GM23248 (cell line): ENCODE measurements around the gene TMIE. TPM values are rescaled to one million over a fixed set of nuclear protein-coding genes. Genes with fewer than 3 reads are reported as not detected.

Source experiments
- DNase-seq: peaks from one replicate; pipeline ENCODE4 v3.0.0-alpha.2; 2015
- H2AFZ ChIP-seq: fragments of 200-600 bp; sonication (generic); 2 replicates; pipeline ENCODE4 v1.6.1; 2016; ENCODE audit warnings: antibody characterized with exemption
- H3F3A ChIP-seq: fragments of 200-600 bp; sonication (generic); 2 replicates; pipeline ENCODE4 v1.6.1; 2016; ENCODE audit warnings: mild to moderate bottlenecking, antibody characterized with exemption, mixed run types; ENCODE audit not compliant: insufficient read depth
- H3K27ac ChIP-seq: fragments of 200-600 bp; sonication (generic); 2 replicates; pipeline ENCODE4 v1.5.1; 2016; ENCODE audit warnings: mild to moderate bottlenecking
- H3K27me3 ChIP-seq: fragments of 200-600 bp; sonication (generic); replicated peaks from 2 replicates; pipeline ENCODE4 v1.6.1; 2016; ENCODE audit warnings: mild to moderate bottlenecking; ENCODE audit not compliant: insufficient read depth
- H3K36me3 ChIP-seq: fragments of 200-600 bp; sonication (generic); 2 replicates; pipeline ENCODE4 v1.6.1; 2016; ENCODE audit warnings: low read depth, mild to moderate bottlenecking
- H3K4me1 ChIP-seq: fragments of 200-600 bp; sonication (generic); 2 replicates; pipeline ENCODE4 v1.6.1; 2016; ENCODE audit warnings: mild to moderate bottlenecking; ENCODE audit not compliant: insufficient read depth
- H3K4me2 ChIP-seq: fragments of 200-600 bp; sonication (generic); one replicate; pipeline ENCODE4 v1.6.1; 2016; ENCODE audit warnings: mild to moderate bottlenecking; ENCODE audit not compliant: unreplicated experiment
- H3K4me3 ChIP-seq: fragments of 200-600 bp; sonication (generic); 2 replicates; pipeline ENCODE4 v1.5.1; 2016; ENCODE audit warnings: mild to moderate bottlenecking
- H3K79me2 ChIP-seq: fragments of 200-600 bp; sonication (generic); 2 replicates; pipeline ENCODE4 v1.6.1; 2016; ENCODE audit warnings: mild to moderate bottlenecking; ENCODE audit not compliant: insufficient read depth
- H3K9ac ChIP-seq: fragments of 200-600 bp; sonication (generic); 2 replicates; pipeline ENCODE4 v1.6.1; 2016; ENCODE audit warnings: mild to moderate bottlenecking
- H3K9me2 ChIP-seq: fragments of 200-600 bp; sonication (generic); 2 replicates; pipeline ENCODE4 v1.6.1; 2016; ENCODE audit warnings: mixed run types, mild to moderate bottlenecking, moderate library complexity; ENCODE audit not compliant: insufficient read depth
- H3K9me3 ChIP-seq: fragments of 200-600 bp; sonication (generic); one replicate; pipeline ENCODE4 v1.6.1; 2017; ENCODE audit warnings: low read depth
- H4K20me1 ChIP-seq: fragments of 200-600 bp; sonication (generic); 2 replicates; pipeline ENCODE4 v1.6.0; 2016; ENCODE audit not compliant: insufficient read depth
- EZH2 ChIP-seq: fragments of 200-600 bp; sonication (generic); IDR thresholded peaks from 2 replicates; pipeline ENCODE4 v1.6.1; 2018; ENCODE audit warnings: antibody characterized with exemption, mild to moderate bottlenecking; ENCODE audit not compliant: insufficient read depth, poor library complexity, severe bottlenecking
- EZH2phosphoT487 ChIP-seq: fragments of 200-600 bp; sonication (generic); IDR thresholded peaks from 2 replicates; pipeline ENCODE4 v1.6.1; 2018; ENCODE audit warnings: antibody characterized with exemption, moderate library complexity, mild to moderate bottlenecking, low read depth; ENCODE audit not compliant: insufficient read depth
- WGBS, 2 experiments: methylation state at CpG; one replicate each; pipeline ENCODE4 v1.1.6; 2015 to 2017; ENCODE audit warnings: low lambda C conversion rate in 2 of 2, low coverage in 1 of 2; ENCODE audit errors: missing lambda C conversion rate in 2 of 2; 5-methylcytosine and 5-hydroxymethylcytosine counted together
- in situ Hi-C: fragments of 300-500 bp; cut with MboI; formaldehyde crosslinking; loops from 2 replicates; pipeline ENCODE4 v1.15.0; 2020
- polyA plus RNA-seq: library from polyadenylated mRNA; unstranded; fragments of >200 nt; fragmentation: Nextera tagmentation; extraction: Ambion mirVana; gene quantifications from 2 replicates; pipeline ENCODE4 v1.2.1, GENCODE V29; 2016
- total RNA-seq: library from RNA; depleted of rRNA; stranded (reverse); fragments of >200 nt; shearing (Covaris generic); gene quantifications from 2 replicates; pipeline ENCODE4 v1.2.3, GENCODE V29; 2014

The TMIE gene
- total and polyA plus RNA-seq, 2 experiments from 2014 or later: 0.11 TPM; not detected in 1

- 84 to 87% methylated on average over 11 to 13 of the region's 13 CpGs for WGBS, 2 experiments
- no peaks in the 10 kb centered on the region for H3K27me3 ChIP-seq
- H3K79me2 ChIP-seq: no peaks in the 10 kb centered on the region
- no peaks in the 10 kb centered on the region for H3K36me3 ChIP-seq
- in situ Hi-C loops: no loop called here
- no peaks in the 10 kb centered on the region for H3K9me3 ChIP-seq
- H3K9me2 ChIP-seq: no peaks in the 10 kb centered on the region
- no peaks in the 10 kb centered on the region for H3K4me1 ChIP-seq
- DNase-seq: no peak
- H3K4me2 ChIP-seq: no peak overlapping the region
- no peak overlapping the region for H3K27ac ChIP-seq
- TF ChIP-seq EZH2 (no peak), EZH2phosphoT487 (no peak)
- H3K4me3 ChIP-seq: no peak overlapping the region
- no peak overlapping the region for H3K9ac ChIP-seq
- H3F3A ChIP-seq: 0 out of 2 replicates have a peak, but pooled peaks cover 3% of the 10 kb centered on the region
- no peak overlapping the region for H2AFZ ChIP-seq
- H4K20me1 ChIP-seq: no peaks in the 10 kb centered on the region
Observed at GRCh38 chr3:46681856-46682540, 19.2 kb upstream of the TMIE start.

GRCh38 chr3:46682974-46683373 lies 18.2 kb upstream of the TMIE start:
- no peak for TF ChIP-seq EZH2
- no peak for TF ChIP-seq EZH2phosphoT487
- Histone ChIP-seq H3K9me2 (no peaks in the 10 kb centered on the region), H3K9ac (no peak overlapping the region), H3K9me3 (no peaks in the 10 kb centered on the region), H4K20me1 (no peaks in the 10 kb centered on the region), H3F3A (no peaks in the 10 kb centered on the region), H3K79me2 (no peaks in the 10 kb centered on the region), H3K4me3 (no peak overlapping the region), H3K36me3 (no peaks in the 10 kb centered on the region), H3K27ac (no peak overlapping the region), H2AFZ (no peak overlapping the region), H3K4me2 (no peak overlapping the region), H3K27me3 (no peaks in the 10 kb centered on the region), H3K4me1 (no peaks in the 10 kb centered on the region)
- in situ Hi-C loops: no loop called here
- DNase-seq: no peak
- 89 to 90% methylated on average over 9 to 11 of the region's 11 CpGs for WGBS, 2 experiments

GRCh38 chr3:46684891-46685290 lies 16.3 kb upstream of the TMIE start:
- H3K27ac ChIP-seq: no peak overlapping the region
- no peak overlapping the region for H3K9ac ChIP-seq
- no peaks in the 10 kb centered on the region for H3F3A ChIP-seq
- no peaks in the 10 kb centered on the region for H3K36me3 ChIP-seq
- H4K20me1 ChIP-seq: no peaks in the 10 kb centered on the region
- H3K9me3 ChIP-seq: no peaks in the 10 kb centered on the region
- no peaks in the 10 kb centered on the region for H3K79me2 ChIP-seq
- whole genome bisulfite sequencing, 2 experiments: 81 to 95% methylated on average over 2 of the region's 2 CpGs
- H3K27me3 ChIP-seq: no peaks in the 10 kb centered on the region
- no peak overlapping the region for H3K4me3 ChIP-seq
- peak; percentile 56 for DNase-seq
- in situ Hi-C loops: no loop called here
- H2AFZ ChIP-seq: no peak overlapping the region
- H3K4me1 ChIP-seq: no peaks in the 10 kb centered on the region
- H3K9me2 ChIP-seq: no peaks in the 10 kb centered on the region
- H3K4me2 ChIP-seq: no peak overlapping the region
- TF ChIP-seq EZH2phosphoT487 (no peak), EZH2 (no peak)

GRCh38 chr3:46685446-46685845 lies 15.7 kb upstream of the TMIE start:
- H4K20me1 ChIP-seq: no peaks in the 10 kb centered on the region
- H3K4me3 ChIP-seq: no peak overlapping the region
- no peaks in the 10 kb centered on the region for H3K4me1 ChIP-seq
- H3K9me2 ChIP-seq: no peaks in the 10 kb centered on the region
- H3K9ac ChIP-seq: no peak overlapping the region
- 92 to 95% methylated on average over 9 of the region's 9 CpGs for WGBS, 2 experiments
- H3F3A ChIP-seq: no peaks in the 10 kb centered on the region
- H3K27me3 ChIP-seq: no peaks in the 10 kb centered on the region
- H3K79me2 ChIP-seq: no peaks in the 10 kb centered on the region
- no peak for TF ChIP-seq EZH2
- no peak for TF ChIP-seq EZH2phosphoT487
- no peak overlapping the region for H3K4me2 ChIP-seq
- DNase-seq: no peak
- H3K27ac ChIP-seq: no peak overlapping the region
- in situ Hi-C loops: no loop called here
- no peak overlapping the region for H2AFZ ChIP-seq
- H3K9me3 ChIP-seq: no peaks in the 10 kb centered on the region
- H3K36me3 ChIP-seq: no peaks in the 10 kb centered on the region

GRCh38 chr3:46690798-46691197 lies 10.4 kb upstream of the TMIE start:
- no peak overlapping the region for H3K27ac ChIP-seq
- H2AFZ ChIP-seq: no peak overlapping the region

More at GRCh38 chr3:46690798-46691197, 10.4 kb upstream of the TMIE start:
- peak; percentile 13 for DNase-seq
- Histone ChIP-seq H3K4me3 (no peak overlapping the region), H3F3A (no peaks in the 10 kb centered on the region), H3K4me1 (peaks cover 5% of the 10 kb centered on the region; the same call in 1 of the 2 replicates), H3K79me2 (no peaks in the 10 kb centered on the region), H3K9ac (no peak overlapping the region), H3K27me3 (no peaks in the 10 kb centered on the region), H3K36me3 (no peaks in the 10 kb centered on the region), H3K4me2 (no peak overlapping the region), H3K9me2 (no peaks in the 10 kb centered on the region), H4K20me1 (no peaks in the 10 kb centered on the region), H3K9me3 (no peaks in the 10 kb centered on the region)
- TF ChIP-seq EZH2: no peak
- TF ChIP-seq EZH2phosphoT487: no peak
- in situ Hi-C loops: no loop called here
- 86 to 89% methylated on average over 5 of the region's 5 CpGs for WGBS, 2 experiments
